RWPE2 (cell line): ENCODE results near the gene ROMO1.
"Not testable (repeated sequence)": the region's sequence is repeated elsewhere in the genome, so short reads cannot be mapped to it uniquely, and the experiment has no call there.

Source experiments
- ATAC-seq: fragments of 200-7000 bp; cut with Tn5 transposase; 3 replicates; pipeline ENCODE4 v1.9.1; 2021; ENCODE audit warnings: low read depth
- DNase-seq: peaks from one replicate; pipeline ENCODE4 v3.0.0-alpha.2; 2020; ENCODE audit warnings: low spot score
- H3K27ac ChIP-seq: fragments of 450-650 bp; 2 replicates; pipeline ENCODE4 v1.5.1; 2017; ENCODE audit warnings: mild to moderate bottlenecking; ENCODE audit not compliant: poor library complexity, severe bottlenecking
- H3K27me3 ChIP-seq: fragments of 250-450 bp; sonication (Bioruptor Pico); 2 replicates; pipeline ENCODE4 v1.5.1; 2021; ENCODE audit warnings: mild to moderate bottlenecking, moderate library complexity; ENCODE audit not compliant: insufficient read depth, poor library complexity, severe bottlenecking
- H3K36me3 ChIP-seq: fragments of 250-450 bp; sonication (Bioruptor Pico); 2 replicates; pipeline ENCODE4 v1.5.1; 2020; ENCODE audit warnings: low read depth, mild to moderate bottlenecking, moderate library complexity
- H3K4me1 ChIP-seq: fragments of 250-450 bp; sonication (Bioruptor Pico); 2 replicates; pipeline ENCODE4 v1.5.1; 2021; ENCODE audit warnings: mild to moderate bottlenecking, moderate library complexity; ENCODE audit not compliant: insufficient read depth, poor library complexity, severe bottlenecking
- H3K4me3 ChIP-seq: fragments of 250-450 bp; sonication (Bioruptor Pico); 2 replicates; pipeline ENCODE4 v1.5.1; 2021; ENCODE audit warnings: mild to moderate bottlenecking, moderate library complexity; ENCODE audit not compliant: severe bottlenecking
- H3K9me3 ChIP-seq: fragments of 250-450 bp; sonication (Bioruptor Pico); 2 replicates; pipeline ENCODE4 v1.5.1; 2021; ENCODE audit warnings: mild to moderate bottlenecking, moderate library complexity; ENCODE audit not compliant: severe bottlenecking
- CTCF ChIP-seq: fragments of 450-650 bp; IDR thresholded peaks from one replicate; pipeline ENCODE4 v1.5.1; 2017; ENCODE audit warnings: mild to moderate bottlenecking, moderate library complexity; ENCODE audit not compliant: poor library complexity, severe bottlenecking

The ROMO1 gene

GRCh38 chr20:35702824-35703695 is 3.9 kb downstream of the ROMO1 start:
- DNase-seq (no peak), ATAC-seq (no peak)
- Histone ChIP-seq H3K36me3 (peaks cover 81% of the 10 kb centered on the region), H3K27ac (peak overlapping the region; percentile 18), H3K4me3 (no peak overlapping the region), H3K27me3 (no peaks in the 10 kb centered on the region), H3K4me1 (peaks cover 9% of the 10 kb centered on the region), H3K9me3 (no peaks in the 10 kb centered on the region)
- TF ChIP-seq CTCF: no peak

- no peaks in the 10 kb centered on the region for H3K27me3 ChIP-seq
- no peaks in the 10 kb centered on the region for H3K9me3 ChIP-seq
- ATAC-seq: no peak
- no peak overlapping the region for H3K4me3 ChIP-seq
- no peak for TF ChIP-seq CTCF
- DNase-seq: no peak
- peaks cover 98% of the 10 kb centered on the region for H3K36me3 ChIP-seq
- peaks cover 7% of the 10 kb centered on the region for H3K4me1 ChIP-seq
- H3K27ac ChIP-seq: no peak overlapping the region
Measured at GRCh38 chr20:35704514-35705261, 5.5 kb downstream of the ROMO1 start.

GRCh38 chr20:35705894-35706293 is 6.7 kb downstream of the ROMO1 start:
- ATAC-seq, H3K4me3 ChIP-seq, H3K4me1 ChIP-seq, H3K9me3 ChIP-seq, H3K27me3 ChIP-seq, H3K27ac ChIP-seq: not testable (repeated sequence)
- peak; percentile 42 for DNase-seq
- peaks cover 100% of the 10 kb centered on the region for H3K36me3 ChIP-seq

GRCh38 chr20:35706591-35707529 is 7.7 kb downstream of the ROMO1 start:
- H3K27me3 ChIP-seq, H3K27ac ChIP-seq, H3K4me1 ChIP-seq, ATAC-seq, H3K9me3 ChIP-seq, H3K4me3 ChIP-seq: not testable (repeated sequence)
- peak; percentile 63 for DNase-seq
- H3K36me3 ChIP-seq: peaks cover 100% of the 10 kb centered on the region

- peak overlapping the region; percentile 6 for H3K27ac ChIP-seq
- no peak for TF ChIP-seq CTCF
- no peak for DNase-seq
- H3K4me1 ChIP-seq: peaks cover 3% of the 10 kb centered on the region
- no peaks in the 10 kb centered on the region for H3K9me3 ChIP-seq
- no peak for ATAC-seq
- H3K4me3 ChIP-seq: no peak overlapping the region
- H3K36me3 ChIP-seq: peaks cover 98% of the 10 kb centered on the region
- no peaks in the 10 kb centered on the region for H3K27me3 ChIP-seq
Measured at GRCh38 chr20:35708502-35708901, 9.3 kb downstream of the ROMO1 start.
